Esophagus squamous epithelium (tissue), 4 donors: ENCODE results near the gene BSDC1.

Experiments used
- CTCF ChIP-seq, 6 experiments: fragments of 450-650 bp in 4 of 6; fragments of 200-600 bp in 2 of 6; sonication (generic) in 2 of 6; IDR thresholded peaks; one replicate each; pipeline ENCODE4 v1.5.1; 2016 to 2019; ENCODE audit warnings: antibody characterized with exemption in 6 of 6, mild to moderate bottlenecking in 4 of 6, moderate library complexity in 4 of 6
- POLR2A ChIP-seq, 4 donors: fragments of 450-650 bp; IDR thresholded peaks; one replicate each; pipeline ENCODE4 v1.6.1; 2017; ENCODE audit warnings: antibody characterized with exemption in 4 of 4, mild to moderate bottlenecking in 4 of 4, moderate library complexity in 3 of 4

- TF ChIP-seq POLR2A (IDR thresholded peaks at IDR 0.05): no peak
- no peak for TF ChIP-seq CTCF (IDR thresholded peaks at IDR 0.05)
Observed at GRCh38 chr1:32393832-32394140, 455 bp downstream of the BSDC1 start.
